DMS53 treated with DMSO at 0.1 percent for 48 hours (cell line): ENCODE results near the gene UTS2B.

Experiments
- DNase-seq: peaks from one replicate; lab custom pipeline; 2025; ENCODE audit not compliant: unreplicated experiment; lab: John Stamatoyannopoulos, UW

The UTS2B gene

DNA sequence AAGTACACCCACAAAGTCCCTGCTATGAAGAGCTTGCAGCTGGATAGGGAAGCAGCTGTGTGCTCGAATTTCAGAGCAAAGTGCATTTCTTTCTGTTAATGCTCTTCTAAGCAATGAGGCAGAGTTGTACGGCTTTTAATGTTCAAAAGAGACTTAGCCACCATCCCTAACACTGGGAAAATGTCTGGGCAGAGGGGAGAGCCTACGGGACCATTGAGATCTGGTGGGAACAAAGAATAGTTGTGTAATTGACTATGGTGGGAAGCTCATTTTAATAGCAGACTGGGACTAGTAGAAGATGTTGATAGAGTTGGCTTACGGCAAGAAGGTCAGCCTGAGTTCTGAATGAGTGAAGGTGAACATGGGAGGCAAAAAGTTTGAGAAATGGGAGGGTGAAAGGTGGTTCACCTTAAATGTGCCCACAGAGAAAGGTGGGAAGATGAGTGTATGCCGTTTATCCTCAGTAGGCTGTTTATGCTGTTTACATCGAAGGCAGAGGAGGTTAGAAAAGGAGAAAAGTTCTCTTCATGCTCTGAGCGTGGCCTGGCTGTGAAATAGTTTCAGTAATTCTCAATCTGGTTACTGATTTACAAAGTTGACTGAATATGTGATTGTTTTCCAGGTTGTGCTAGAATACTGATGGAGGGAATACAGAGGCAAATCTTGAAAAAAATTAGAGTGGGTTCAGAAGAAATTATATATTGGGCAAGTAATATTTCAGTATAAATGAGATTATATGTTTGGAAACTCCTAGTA is 22.9 kb upstream of the UTS2B start:
- DNase-seq, result no peak

DNA sequence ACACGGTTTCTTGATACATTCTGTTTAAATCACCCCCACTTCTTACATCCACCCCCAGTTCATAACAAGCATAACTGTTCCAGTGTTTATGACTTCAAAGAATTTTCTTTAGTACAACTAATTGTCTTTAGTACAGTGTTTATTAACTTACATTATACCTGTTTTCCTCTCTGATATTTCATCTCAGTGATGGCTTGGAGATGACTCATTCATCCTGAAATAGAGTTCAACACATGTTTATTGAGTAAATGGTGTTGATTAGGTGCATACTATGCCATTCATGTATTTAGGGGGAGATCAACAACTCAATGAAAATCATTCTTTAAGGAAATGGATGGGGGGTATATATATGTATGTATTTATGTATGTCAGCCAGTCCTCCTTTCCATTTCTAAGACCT is 21.7 kb upstream of the UTS2B start:
- DNase-seq, result no peak

DNA sequence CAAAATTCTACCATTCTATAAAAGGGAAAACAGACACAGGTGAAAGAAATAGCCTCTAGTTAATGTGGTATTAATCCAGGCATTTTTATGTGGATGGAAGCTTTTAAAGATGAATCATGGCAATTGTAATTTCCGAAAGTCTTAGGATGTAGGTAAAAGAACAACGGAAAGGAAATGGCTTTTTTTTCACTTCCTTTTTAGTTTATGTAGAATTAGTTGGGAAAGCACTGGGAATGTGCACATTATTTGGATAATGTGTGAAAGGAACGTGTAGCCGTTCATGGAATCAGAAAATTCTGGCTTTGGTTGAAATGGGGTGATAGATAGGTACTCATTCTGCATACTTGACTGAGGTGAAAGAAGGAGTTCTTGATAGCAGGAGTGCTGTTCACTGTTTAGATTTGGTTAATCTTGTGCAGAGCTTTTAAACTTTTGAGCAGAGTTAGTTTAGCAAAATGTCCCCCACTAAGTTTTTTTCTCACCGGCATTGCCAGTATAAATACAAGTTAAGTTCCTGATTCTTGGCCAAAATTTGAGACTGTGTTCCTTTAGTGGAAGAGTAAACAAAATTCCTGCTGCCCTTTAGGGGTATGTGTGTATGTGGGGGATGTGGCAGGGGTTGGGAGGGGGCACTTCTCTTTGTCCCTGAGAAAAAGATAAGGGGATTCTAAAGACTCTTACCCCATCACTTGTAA is 20.2 kb upstream of the UTS2B start:
- DNase-seq, result no peak

DNA sequence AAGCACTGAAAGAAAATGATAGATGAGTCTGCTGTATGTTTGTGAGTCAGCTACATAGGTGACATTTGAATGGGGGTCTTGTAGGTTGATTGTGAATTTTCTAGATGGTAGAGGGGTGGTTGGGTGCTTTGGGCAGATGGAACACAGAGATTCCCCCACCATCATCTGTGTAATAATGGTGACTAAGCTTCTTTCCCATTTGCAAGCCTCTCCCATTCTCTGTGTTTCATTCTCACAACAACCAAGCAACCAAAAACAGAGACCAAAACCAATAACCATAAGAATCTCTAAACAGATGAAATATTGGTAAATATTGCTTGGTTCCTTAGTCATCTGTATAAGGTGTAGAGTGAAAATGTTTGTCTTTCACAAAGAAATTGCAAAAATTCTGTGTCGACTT is 17.8 kb upstream of the UTS2B start:
- DNase-seq, result no peak

DNA sequence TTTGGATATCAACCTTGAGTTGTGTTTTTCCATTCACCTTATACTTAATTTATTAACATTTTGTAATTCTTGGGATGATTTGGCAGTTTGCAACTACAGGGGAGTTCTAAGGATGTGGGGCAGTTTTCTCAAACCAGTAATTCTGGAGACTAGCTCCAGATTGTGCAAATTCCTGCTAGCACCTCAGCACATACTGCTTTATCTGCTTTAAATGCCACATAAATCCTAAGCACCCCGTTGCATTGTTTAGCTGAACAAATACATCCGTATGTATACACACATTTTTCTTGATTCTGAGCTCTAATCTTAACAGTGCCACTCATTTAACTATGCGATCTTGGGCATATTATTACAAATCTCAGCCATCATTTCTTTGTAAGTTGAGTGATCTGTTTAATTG is 16.9 kb upstream of the UTS2B start:
- no peak for DNase-seq

DNA sequence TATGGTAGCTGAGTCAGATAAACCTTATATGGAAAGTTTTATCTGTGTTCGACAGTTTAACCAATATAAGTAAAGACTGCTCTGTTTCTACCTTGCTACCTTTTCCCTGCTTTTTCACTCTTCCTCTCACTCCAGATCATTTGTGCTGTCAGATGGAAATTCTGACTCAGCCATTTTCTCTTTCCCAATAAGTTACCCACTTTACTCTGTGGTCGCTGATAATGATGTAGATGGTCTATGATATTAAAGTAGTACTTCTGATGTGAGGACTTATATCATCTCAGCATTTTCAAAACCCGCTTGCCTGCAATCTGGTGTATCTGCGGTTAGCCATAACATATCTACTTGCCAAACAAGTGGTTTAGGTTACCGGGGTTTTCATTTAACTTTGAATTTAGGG is 15.0 kb upstream of the UTS2B start:
- no peak for DNase-seq

DNA sequence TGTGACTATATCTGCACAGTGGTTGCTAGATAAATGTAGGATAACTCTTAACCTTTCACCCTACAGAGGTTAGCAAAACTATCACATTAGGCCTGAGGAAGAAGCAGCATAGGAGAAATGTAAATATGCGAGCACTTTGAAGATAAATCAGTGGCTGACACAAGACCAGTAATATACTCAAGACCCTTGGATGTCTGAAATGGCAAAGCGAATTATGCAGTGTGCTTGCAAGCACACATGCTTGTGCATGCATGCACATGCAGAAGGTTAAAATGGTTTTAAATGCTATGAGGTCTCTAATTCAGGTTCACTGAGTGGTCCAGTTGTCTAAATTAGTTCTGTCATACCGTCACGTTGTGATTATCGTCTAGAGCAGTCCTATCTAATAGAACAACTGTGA is 13.6 kb upstream of the UTS2B start:
- DNase-seq, result no peak

DNA sequence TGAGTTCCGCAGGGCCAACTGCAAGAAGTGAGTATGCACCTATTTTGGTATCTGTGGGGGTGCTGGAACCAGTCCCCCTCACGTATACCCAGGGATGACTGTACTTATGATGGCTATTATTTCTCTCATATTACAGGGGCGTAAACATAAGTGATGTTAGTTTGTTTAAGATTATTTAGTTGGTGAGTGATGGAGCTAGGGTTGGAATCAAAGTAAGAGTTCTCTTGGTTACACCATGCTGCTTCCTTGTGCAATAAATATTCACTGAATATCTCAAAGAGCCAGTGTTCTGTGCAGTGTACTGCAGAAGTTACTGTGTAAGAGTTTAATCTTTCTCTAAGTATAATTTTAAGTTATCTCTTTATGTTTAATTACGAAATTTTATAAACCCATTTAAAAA is 12.8 kb upstream of the UTS2B start:
- DNase-seq, result no peak

DNA sequence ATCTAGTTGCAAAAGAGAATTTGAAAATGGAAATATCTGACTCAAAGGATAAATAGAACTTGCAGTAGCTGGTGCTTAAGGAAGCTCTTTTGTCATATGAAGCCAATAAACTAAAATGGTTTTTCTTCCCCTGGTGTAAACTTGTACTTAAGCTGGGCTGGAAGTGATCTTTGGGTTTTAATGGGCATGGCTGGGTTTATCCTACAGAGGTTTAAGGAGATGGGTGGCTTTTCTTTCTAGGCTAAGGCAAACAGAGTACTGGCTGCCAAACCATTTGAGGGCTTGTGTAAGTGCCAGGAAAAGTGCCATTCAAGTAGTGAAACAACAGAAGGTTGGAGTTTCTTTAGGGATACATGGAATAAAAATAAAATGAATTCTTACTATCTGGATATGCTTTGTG is 12.1 kb upstream of the UTS2B start:
- DNase-seq, result no peak

DNA sequence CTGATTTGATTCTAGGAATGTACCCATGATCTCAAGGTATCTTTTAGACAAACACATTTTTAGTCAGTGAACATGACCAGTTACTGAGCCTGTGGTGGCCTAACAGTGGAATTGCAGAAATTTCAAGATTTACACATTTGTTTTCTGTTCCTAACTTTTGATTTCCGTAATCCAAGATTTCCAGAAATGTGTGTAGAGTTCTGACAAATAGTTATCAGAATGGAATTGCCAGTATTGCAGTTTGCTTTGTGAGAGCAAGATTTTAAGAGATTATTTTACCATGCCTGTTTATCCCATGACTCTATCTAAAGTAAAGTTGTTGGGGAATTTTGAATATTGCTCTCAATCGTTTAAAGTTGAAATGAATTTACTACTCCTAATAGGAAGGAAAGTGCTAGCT is 11.7 kb upstream of the UTS2B start:
- no peak for DNase-seq

DNA sequence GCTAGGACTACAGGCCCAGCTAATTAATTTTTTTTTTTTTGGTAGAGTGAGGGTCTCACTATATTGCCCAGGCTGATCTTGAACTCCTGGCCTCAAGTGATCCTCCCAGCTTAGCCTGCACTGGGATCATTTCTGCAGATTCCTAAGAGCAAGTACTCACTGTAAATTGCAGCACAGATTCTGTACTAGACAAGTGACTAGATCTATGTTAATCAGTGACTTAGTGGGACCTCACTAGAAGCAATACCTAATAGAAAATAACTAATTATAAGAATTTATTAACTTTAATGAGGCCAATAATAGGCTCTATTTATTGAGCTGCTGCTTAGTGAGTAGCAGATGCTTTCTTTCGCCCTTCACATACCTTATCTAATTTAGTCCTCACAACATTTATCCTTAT is 10.6 kb upstream of the UTS2B start:
- no peak for DNase-seq

DNA sequence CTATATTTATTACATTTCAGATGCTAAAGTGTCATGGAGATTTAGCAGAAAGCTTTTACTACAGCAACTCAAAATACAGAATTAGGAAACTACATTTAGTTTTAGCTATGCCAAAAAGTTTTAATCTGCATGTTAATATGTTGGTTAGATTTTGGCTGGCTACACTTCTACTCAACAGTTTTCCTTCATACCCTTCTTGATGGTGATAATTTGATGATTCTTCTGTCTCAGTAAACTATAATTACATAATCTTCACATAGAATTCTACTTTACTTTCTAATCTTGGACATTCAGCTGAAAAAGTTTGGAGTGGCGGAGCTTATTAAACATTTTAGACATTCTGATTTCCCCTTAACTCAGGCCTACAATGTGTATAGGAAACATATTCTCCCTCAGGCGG is 10.0 kb upstream of the UTS2B start:
- no peak for DNase-seq

DNA sequence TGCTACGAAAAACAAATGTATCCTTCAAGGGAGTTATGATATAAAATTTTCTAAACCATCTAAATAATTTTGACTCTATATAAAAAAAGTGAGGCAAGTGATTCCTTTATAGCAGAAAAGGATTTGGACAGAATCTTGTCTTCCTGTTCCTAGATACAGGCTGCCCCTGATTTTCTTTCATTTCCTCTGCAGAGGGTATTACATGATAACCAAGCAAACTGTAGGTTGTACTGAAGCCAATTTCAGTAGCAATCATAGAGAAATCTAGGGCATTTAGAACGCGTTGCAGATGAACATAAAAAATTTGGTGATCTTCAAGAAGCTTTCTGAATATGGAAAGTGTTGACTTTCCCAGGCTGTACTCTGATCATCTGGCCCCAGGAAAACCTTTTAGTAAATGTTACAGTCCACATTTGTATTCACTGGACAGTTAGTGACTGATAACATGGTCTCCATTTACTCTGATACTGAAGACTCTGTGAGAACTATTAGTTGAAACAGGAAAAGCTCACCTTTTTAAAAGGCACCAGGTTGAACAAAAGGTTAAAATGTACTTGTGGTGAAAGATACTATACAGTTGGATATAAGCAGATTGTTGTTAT is 9.1 kb upstream of the UTS2B start:
- DNase-seq, result no peak

DNA sequence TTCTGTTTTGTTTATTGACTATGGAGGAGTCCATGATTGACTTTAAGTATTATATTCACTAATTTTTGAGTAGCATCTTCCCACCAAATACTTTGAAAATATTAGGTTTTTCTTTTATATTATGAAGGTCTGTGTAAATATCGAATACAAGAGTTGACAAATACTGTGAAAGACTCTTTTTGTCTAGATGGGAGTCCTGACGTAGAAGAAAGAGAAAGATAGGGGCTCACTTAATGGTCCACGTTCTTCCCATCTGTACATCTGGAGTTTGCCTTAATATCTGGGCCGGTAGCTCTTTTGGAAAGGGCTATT is 7.8 kb upstream of the UTS2B start:
- no peak for DNase-seq

DNA sequence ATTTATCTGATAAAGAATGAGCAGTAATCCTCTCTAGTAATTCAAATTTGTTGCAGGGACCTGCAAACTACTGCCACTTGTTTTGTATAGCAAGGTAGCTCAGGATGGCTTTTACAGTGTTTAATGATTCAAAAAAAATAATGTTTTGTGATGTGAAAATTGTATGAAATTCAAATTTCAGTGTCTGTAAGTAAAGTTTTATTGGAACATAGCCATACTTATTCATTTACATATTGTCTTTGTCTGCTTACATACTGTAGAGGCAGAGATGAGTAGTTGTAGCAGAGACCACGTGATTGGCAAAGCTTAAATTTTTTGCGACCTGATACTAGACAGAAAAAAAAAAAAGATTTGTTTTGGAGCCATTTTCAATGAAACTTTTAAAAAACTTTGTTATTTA is 6.5 kb upstream of the UTS2B start:
- no peak for DNase-seq

DNA sequence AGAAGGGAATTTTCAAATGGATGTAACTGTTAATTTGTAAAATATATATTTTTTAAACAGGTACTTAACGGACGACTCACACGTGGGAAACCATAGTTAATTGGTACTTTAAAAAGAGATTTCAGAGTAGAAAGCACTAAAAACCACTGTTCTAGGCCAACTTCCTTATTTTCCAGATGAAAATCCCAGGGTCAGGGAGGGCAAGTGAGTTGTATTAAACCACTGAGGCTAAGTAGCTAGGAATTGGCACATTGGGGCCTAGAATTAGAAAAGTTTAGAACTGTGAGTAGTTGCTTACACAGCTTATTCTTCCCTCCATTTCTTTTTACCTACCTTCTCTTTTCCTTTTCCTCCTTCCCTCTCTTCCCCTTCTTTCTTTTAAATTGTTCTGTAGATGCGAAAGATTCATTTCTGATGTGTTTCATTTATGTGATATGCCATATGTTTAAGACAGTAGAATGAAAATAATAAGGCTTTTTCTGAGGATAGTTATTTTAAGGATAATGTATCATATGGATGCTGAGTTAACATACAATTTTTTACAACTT is 4.1 kb upstream of the UTS2B start:
- DNase-seq, result no peak

DNA sequence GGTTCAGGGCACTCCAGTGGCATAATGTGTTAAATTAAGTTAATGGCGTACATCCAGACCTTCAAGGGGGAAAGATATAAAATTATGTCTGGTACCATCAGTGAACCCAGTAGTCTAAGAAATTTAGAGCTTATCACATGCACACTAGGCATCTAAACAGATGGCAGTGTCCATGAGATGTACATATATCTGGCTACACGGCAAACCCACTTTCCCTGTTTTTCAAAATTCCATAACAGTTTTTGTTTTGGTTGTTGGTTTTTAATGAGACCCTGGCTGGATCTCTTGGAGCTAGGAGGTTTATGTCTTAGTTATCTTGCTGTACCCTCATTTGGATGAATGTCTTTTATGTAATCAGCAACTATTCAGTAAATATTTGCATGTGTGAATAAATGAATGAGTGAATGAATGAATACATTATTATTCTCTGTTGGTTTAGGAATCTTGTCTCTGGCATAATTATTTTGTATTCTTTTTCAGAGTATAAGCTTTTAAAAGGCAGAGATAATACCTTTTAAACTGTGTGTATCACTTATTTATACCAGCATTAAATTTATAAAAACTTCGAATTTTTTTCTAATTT is 3.1 kb upstream of the UTS2B start:
- no peak for DNase-seq

DNA sequence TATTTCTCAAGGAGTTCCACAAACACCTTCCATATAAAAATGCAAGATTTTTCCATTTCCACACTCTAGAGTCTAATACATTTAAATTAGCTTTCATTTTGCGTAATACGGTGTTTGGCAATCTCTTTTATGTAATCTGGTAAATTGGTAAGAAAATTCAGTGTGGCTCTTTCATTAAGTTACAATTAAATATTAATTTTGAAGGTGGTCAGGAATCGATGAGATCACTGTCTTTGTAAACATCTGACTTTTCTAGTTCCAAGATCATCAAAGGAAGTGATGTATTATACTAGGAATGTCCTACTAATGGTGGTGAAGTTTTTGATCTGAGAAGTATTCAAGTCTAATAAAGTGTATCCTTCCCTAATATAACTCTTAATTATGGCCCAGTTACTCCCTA is 1.1 kb upstream of the UTS2B start:
- no peak for DNase-seq

DNA sequence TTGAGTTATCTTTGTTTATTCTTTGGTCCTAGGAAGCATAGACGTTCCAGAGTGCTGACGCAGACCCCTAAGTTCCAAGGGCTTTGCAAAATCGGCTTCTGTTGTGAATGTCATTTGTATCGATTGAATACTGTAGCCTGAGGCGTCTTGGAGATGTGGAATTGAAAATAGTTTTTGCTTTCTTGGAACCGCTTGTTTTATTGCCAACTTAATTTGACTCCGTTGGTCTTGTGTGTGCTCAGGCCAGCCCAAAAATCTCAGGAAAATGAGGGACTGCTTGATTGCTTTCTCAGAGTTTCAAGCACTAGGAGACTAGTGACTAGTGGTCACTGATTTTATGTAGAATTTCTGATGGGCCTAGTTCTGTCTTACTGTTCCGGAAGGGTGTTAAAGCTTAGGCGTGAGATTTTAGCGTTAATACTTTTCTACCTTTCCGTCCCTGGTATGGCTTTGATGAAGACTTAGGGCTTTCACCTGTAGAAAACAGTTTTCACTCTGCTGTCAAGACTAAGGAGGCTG is 263 bp upstream of the UTS2B start:
- DNase-seq, result no peak

DNA sequence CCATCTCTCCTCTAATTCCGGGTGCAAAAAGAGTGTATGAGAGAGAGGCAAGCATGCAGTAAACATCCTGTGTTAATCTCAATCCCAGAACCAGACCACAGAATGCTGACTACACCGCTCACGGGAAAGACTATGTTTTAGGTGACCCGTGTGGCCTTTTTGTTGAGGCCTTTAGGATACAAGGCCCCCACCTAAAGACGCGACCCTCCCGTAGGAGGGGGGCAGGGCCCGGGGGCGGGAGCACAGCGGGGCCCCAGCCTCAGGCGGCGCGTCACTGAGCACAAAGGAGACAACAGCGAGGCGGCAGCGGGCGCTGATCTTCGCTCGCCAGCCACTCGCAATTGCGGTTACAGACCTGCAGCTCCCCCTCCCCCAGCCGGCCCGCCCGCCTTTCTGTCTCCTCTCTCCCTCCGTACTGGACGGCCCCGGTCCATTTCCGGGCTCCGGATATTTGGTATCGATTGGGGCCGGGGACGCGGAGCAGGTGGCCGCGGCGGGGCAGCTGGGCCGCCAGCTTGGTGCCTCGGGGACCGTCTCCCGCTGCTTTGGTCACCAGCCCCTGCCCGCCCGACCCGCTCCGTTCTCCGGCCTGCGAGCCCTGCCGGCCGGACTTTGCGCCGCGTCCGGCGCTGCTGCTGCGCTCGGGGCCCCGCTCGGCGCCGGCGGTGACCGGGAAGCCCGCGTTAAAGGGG is 1.2 kb downstream of the UTS2B start, which contains the start of gene CCDC50:
TSS of gene CCDC50 (plus strand) at position 433 of the 692 bp plus-strand sequence. CDS start 281 bp downstream, outside the sequence.
- DNase-seq, result peak; percentile 63

DNA sequence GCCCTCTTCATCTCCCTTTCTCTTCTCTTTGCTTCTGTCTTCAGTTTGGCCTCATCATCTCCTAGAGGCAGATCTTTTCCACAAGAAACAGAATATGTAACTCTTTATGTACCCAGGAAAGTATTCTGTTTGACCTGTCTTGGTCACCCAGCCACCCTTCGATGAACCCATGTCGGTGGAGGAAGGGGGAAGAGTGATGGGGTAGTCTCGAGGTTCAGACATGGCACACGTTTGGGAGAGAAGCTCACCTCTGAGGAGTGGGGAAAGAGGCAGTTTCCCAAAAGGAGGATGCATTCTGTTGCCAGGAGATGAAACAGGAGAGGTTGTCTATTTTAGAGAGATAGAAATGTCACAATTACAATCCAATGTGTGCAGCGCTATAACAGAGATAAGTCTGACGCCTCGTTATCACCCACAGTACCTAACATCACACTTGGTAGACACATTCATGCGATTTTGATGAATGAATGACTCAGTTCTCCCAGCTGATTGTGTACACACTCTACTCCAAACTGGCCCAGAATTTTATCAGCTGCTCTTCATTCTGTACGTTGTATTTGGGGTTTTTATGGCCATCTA is 1.9 kb downstream of the UTS2B start:
- DNase-seq, result no peak
